ENCODE results near the gene SPATC1L.

- TF ChIP-seq FOXA1 (IDR thresholded peaks at IDR 0.05) (no peak), BHLHE40 (IDR thresholded peaks at IDR 0.05; ENCODE audit: borderline replicate concordance) (no peak), NFRKB (IDR thresholded peaks at IDR 0.05) (no peak), FOXK2 (IDR thresholded peaks at IDR 0.05) (no peak), ELF4 (IDR thresholded peaks at IDR 0.05) (no peak), LEF1 (IDR thresholded peaks at IDR 0.05; ENCODE audit: borderline replicate concordance) (no peak), FOXM1 (IDR thresholded peaks at IDR 0.05; ENCODE audit: borderline replicate concordance) (no peak), SP1 (IDR thresholded peaks at IDR 0.05) (no peak), CTBP1 (IDR thresholded peaks at IDR 0.05; ENCODE audit: borderline replicate concordance) (no peak), TARDBP (IDR thresholded peaks at IDR 0.05) (no peak), ARNT (IDR thresholded peaks at IDR 0.05) (no peak), SUZ12 (IDR thresholded peaks at IDR 0.05) (no peak)
Observed at GRCh38 chr21:46113497-46114176, 70.6 kb downstream of the SPATC1L start.

All from HEK293T (cell line).